HL-60 (cell line): ENCODE measurements around the gene IQCH.

ENCODE experiments used
- DNase-seq, 2 experiments: peaks; one replicate each; pipeline ENCODE4 v3.0.0-alpha.2; 2010 to 2020; ENCODE audit warnings: low read depth in 1 of 2, low spot score in 1 of 2
- H3K27ac ChIP-seq: fragments of 250-450 bp; sonication (Bioruptor Pico); replicated peaks from 2 replicates; pipeline ENCODE4 v1.5.1; 2020; ENCODE audit warnings: mild to moderate bottlenecking, moderate library complexity
- H3K27me3 ChIP-seq: fragments of 250-450 bp; sonication (Bioruptor Pico); 2 replicates; pipeline ENCODE4 v1.5.1; 2021; ENCODE audit warnings: mild to moderate bottlenecking, moderate library complexity; ENCODE audit not compliant: insufficient read depth, poor library complexity, severe bottlenecking
- H3K4me3 ChIP-seq: replicated peaks from 2 replicates; pipeline ENCODE4 v1.5.1; 2011; ENCODE audit warnings: mild to moderate bottlenecking, control low read depth, low read length; ENCODE audit not compliant: insufficient read depth
- GABPA ChIP-seq: IDR thresholded peaks from 2 replicates; pipeline ENCODE4 v1.6.1; 2012; ENCODE audit warnings: low read depth
- POLR2AphosphoS5 ChIP-seq: IDR thresholded peaks from 2 replicates; pipeline ENCODE4 v1.6.1; 2012; ENCODE audit warnings: low read depth
- SPI1 ChIP-seq: IDR thresholded peaks from 2 replicates; pipeline ENCODE4 v1.6.1; 2012; ENCODE audit warnings: low read depth, mild to moderate bottlenecking, borderline replicate concordance
- TF ChIP-seq, protein P1 (sequence below): IDR thresholded peaks from one replicate; pipeline ENCODE4 v1.5.1; 2011; ENCODE audit warnings: low read length, control low read depth, inconsistent platforms; ENCODE audit not compliant: insufficient read depth
- TF ChIP-seq, protein P2 (sequence below): IDR thresholded peaks from 2 replicates; pipeline ENCODE4 v1.6.1; 2012; ENCODE audit warnings: low read depth; ENCODE audit not compliant: insufficient replicate concordance

Gene IQCH

DNA sequence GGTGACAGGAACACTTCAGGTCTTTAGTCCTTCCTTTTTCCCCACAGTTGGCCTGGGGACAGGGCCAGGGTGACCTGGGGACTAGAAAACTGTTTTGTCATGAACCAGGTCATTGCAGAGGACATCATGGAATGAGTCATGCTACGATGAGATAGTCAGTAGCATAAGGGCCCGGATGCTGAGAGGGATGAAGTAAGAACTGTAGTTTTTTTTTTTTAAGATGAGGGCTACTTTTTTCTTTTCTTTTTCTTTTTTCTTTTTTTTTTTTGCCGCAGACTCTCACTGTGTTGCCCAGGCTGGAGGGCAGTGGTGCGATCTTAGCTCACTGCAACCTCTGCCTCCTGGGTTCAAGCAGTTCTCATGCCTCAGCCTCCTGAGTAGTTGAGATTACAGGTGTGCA, 295.9 kb downstream of the IQCH start:
- no peak for DNase-seq
- no peak overlapping the region for H3K27ac ChIP-seq
- H3K4me3 ChIP-seq = no peak overlapping the region
- no peaks in the 10 kb centered on the region for H3K27me3 ChIP-seq
- no peak for TF ChIP-seq SPI1
- TF ChIP-seq GABPA = no peak
- TF ChIP-seq, protein P1, sequence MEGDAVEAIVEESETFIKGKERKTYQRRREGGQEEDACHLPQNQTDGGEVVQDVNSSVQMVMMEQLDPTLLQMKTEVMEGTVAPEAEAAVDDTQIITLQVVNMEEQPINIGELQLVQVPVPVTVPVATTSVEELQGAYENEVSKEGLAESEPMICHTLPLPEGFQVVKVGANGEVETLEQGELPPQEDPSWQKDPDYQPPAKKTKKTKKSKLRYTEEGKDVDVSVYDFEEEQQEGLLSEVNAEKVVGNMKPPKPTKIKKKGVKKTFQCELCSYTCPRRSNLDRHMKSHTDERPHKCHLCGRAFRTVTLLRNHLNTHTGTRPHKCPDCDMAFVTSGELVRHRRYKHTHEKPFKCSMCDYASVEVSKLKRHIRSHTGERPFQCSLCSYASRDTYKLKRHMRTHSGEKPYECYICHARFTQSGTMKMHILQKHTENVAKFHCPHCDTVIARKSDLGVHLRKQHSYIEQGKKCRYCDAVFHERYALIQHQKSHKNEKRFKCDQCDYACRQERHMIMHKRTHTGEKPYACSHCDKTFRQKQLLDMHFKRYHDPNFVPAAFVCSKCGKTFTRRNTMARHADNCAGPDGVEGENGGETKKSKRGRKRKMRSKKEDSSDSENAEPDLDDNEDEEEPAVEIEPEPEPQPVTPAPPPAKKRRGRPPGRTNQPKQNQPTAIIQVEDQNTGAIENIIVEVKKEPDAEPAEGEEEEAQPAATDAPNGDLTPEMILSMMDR = no peak
- TF ChIP-seq POLR2AphosphoS5 = no peak
- TF ChIP-seq, protein P2, sequence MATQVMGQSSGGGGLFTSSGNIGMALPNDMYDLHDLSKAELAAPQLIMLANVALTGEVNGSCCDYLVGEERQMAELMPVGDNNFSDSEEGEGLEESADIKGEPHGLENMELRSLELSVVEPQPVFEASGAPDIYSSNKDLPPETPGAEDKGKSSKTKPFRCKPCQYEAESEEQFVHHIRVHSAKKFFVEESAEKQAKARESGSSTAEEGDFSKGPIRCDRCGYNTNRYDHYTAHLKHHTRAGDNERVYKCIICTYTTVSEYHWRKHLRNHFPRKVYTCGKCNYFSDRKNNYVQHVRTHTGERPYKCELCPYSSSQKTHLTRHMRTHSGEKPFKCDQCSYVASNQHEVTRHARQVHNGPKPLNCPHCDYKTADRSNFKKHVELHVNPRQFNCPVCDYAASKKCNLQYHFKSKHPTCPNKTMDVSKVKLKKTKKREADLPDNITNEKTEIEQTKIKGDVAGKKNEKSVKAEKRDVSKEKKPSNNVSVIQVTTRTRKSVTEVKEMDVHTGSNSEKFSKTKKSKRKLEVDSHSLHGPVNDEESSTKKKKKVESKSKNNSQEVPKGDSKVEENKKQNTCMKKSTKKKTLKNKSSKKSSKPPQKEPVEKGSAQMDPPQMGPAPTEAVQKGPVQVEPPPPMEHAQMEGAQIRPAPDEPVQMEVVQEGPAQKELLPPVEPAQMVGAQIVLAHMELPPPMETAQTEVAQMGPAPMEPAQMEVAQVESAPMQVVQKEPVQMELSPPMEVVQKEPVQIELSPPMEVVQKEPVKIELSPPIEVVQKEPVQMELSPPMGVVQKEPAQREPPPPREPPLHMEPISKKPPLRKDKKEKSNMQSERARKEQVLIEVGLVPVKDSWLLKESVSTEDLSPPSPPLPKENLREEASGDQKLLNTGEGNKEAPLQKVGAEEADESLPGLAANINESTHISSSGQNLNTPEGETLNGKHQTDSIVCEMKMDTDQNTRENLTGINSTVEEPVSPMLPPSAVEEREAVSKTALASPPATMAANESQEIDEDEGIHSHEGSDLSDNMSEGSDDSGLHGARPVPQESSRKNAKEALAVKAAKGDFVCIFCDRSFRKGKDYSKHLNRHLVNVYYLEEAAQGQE = no peak

DNA sequence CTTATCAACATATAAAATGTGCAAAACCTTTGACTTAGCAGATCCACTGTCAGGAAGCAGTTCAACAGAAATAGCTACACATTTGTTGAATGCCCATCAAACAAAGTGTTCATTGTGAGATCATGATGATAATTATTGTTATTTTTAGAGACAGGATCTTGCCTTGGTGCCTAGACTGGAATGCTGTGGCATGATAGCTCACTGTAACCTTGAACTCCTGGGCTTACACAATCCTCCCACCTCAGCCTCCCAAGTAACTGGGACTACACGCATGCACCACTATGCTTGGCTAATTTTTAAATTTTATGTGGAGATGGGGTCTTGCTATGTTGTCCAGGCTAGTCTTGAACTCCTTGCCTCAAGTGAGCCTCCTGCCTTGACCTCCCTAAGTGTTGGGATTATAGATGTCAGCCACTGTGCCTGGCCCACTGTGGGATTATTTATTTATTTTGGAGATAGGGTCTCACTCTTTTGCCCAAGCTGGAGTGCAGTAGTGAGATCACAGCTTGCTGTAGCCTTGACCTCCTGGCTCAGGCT, 296.7 kb downstream of the IQCH start:
- TF ChIP-seq, protein P1 = no peak
- TF ChIP-seq POLR2AphosphoS5 (no peak), SPI1 (no peak), GABPA (no peak)
- TF ChIP-seq, protein P2 = no peak
- H3K4me3 ChIP-seq = no peak overlapping the region
- H3K27ac ChIP-seq = no peak overlapping the region
- DNase-seq = no peak
- no peaks in the 10 kb centered on the region for H3K27me3 ChIP-seq
